B cell (primary cell): ENCODE data around the gene MR1. TPM values are rescaled to one million over a fixed set of nuclear protein-coding genes. Genes with fewer than 3 reads are reported as not detected.

Source experiments
- ATAC-seq: fragments of 200-7000 bp; cut with Tn5 transposase; one replicate; pipeline ENCODE4 v1.10.0; 2021; ENCODE audit warnings: low read depth, mild to moderate bottlenecking, moderate number of reproducible peaks, moderate library complexity
- CTCF ChIA-PET: fragments of 350-600 bp; sonication (Branson Sonifier 250); formaldehyde crosslinking; loops from one replicate; lab custom pipeline; 2021; ENCODE audit warnings: antibody characterized with exemption, inconsistent platforms; lab: Charles Lee
- POLR2A ChIA-PET: fragments of 350-600 bp; sonication (Branson Sonifier 250); formaldehyde crosslinking; loops from one replicate; lab custom pipeline; 2021; ENCODE audit warnings: antibody characterized with exemption; lab: Charles Lee
- DNase-seq: peaks from one replicate; pipeline ENCODE4 v3.0.0; 2013
- H2AFZ ChIP-seq: 2 replicates; pipeline ENCODE4 v1.6.1; 2012; ENCODE audit warnings: mild to moderate bottlenecking, low read depth, low read length; ENCODE audit not compliant: insufficient read depth, poor library complexity, severe bottlenecking
- H3K27ac ChIP-seq, 2 donors: 1 replicate in 1 of 2; 2 replicates in 1 of 2; pipeline ENCODE4 v1.5.1; 2012 to 2013; ENCODE audit warnings: low read length in 2 of 2, mild to moderate bottlenecking in 2 of 2, moderate library complexity in 1 of 2
- H3K27me3 ChIP-seq, 4 experiments: fragments of 200-600 bp in 1 of 4; sonication (generic) in 1 of 4; replicated peaks in 1 of 4; 1 replicate in 2 of 4; 2 replicates in 2 of 4; pipeline versions ENCODE4 v1.6.1 to v1.7.0; 2013 to 2016; ENCODE audit warnings: low read length in 3 of 4, mild to moderate bottlenecking in 2 of 4, mixed read lengths in 1 of 4, moderate library complexity in 1 of 4; ENCODE audit not compliant: insufficient read depth in 4 of 4, control insufficient read depth in 3 of 4; ENCODE audit errors: control extremely low read depth in 1 of 4
- H3K36me3 ChIP-seq, 2 experiments: replicated peaks in 1 of 2; 1 replicate in 1 of 2; 2 replicates in 1 of 2; pipeline versions ENCODE4 v1.6.1 to v1.7.1; 2013; ENCODE audit warnings: low read length in 1 of 2; ENCODE audit not compliant: insufficient read depth in 2 of 2, control insufficient read depth in 1 of 2; ENCODE audit errors: control extremely low read depth in 1 of 2, extremely low read depth in 1 of 2
- H3K4me1 ChIP-seq, 2 donors: fragments of 200-600 bp in 1 of 2; sonication (generic) in 1 of 2; 1 replicate in 1 of 2; 2 replicates in 1 of 2; pipeline versions ENCODE4 v1.5.1 to v1.6.1; 2013 to 2017; ENCODE audit warnings: low read length in 2 of 2; ENCODE audit not compliant: control insufficient read depth in 2 of 2, insufficient read depth in 2 of 2
- H3K4me2 ChIP-seq: replicated peaks from 2 replicates; pipeline ENCODE3; 2012; ENCODE audit warnings: mild to moderate bottlenecking, low read depth, low read length; ENCODE audit not compliant: poor library complexity, severe bottlenecking
- H3K4me3 ChIP-seq, 5 experiments: fragments of 200-600 bp in 1 of 5; sonication (generic) in 1 of 5; 1 replicate in 3 of 5; 2 replicates in 2 of 5; pipeline versions ENCODE4 v1.5.1 to v1.7.0; 2011 to 2016; ENCODE audit warnings: low read length in 4 of 5, mild to moderate bottlenecking in 4 of 5, low read depth in 2 of 5, control low read depth in 1 of 5, moderate library complexity in 1 of 5; ENCODE audit not compliant: insufficient read depth in 1 of 5; ENCODE audit errors: control extremely low read depth in 1 of 5, extremely low read depth in 1 of 5
- H3K79me2 ChIP-seq: fragments of 200-600 bp; sonication (generic); one replicate; pipeline ENCODE4 v1.6.0; 2016; ENCODE audit warnings: low read length; ENCODE audit not compliant: control insufficient read depth, insufficient read depth
- H3K9ac ChIP-seq: fragments of 200-600 bp; sonication (generic); 2 replicates; pipeline ENCODE4 v1.6.1; 2017; ENCODE audit warnings: mild to moderate bottlenecking, low read length, moderate library complexity
- H3K9me3 ChIP-seq, 3 donors: one replicate each; pipeline versions ENCODE4 v1.6.1 to v1.7.1; 2013; ENCODE audit warnings: low read length in 2 of 3; ENCODE audit not compliant: control insufficient read depth in 2 of 3, insufficient read depth in 1 of 3; ENCODE audit errors: control extremely low read depth in 1 of 3
- H4K20me1 ChIP-seq: 2 replicates; pipeline ENCODE4 v1.6.0; 2012; ENCODE audit warnings: mild to moderate bottlenecking, low read length; ENCODE audit not compliant: insufficient read depth, control insufficient read depth, poor library complexity, severe bottlenecking
- H3K27ac Mint-ChIP-seq: one replicate; pipeline ENCODE4 v1.8.0; 2021; ENCODE audit warnings: mixed read lengths
- H3K27me3 Mint-ChIP-seq: one replicate; pipeline ENCODE4 v1.8.0; 2021; ENCODE audit warnings: mixed read lengths
- H3K4me1 Mint-ChIP-seq: one replicate; pipeline ENCODE4 v1.8.0; 2021; ENCODE audit warnings: mixed read lengths
- H3K4me3 Mint-ChIP-seq: one replicate; pipeline ENCODE4 v1.8.0; 2021; ENCODE audit warnings: mixed read lengths
- H3K9me3 Mint-ChIP-seq: one replicate; pipeline ENCODE4 v1.8.0; 2022; ENCODE audit warnings: mixed read lengths; ENCODE audit not compliant: insufficient read depth
- EZH2 ChIP-seq: IDR thresholded peaks from 2 replicates; pipeline ENCODE4 v1.6.1; 2012; ENCODE audit warnings: borderline replicate concordance, low read depth, mild to moderate bottlenecking, moderate library complexity, low read length; ENCODE audit not compliant: insufficient read depth, poor library complexity, severe bottlenecking
- WGBS: methylation state at CpG from one replicate; pipeline ENCODE4 v1.1.5; 2013; ENCODE audit warnings: missing lambda C conversion rate; ENCODE audit not compliant: insufficient coverage; 5-methylcytosine and 5-hydroxymethylcytosine counted together
- intact Hi-C: fragments of 100-400 bp; cut with micrococcal nuclease; formaldehyde crosslinking; loops from one replicate; pipeline ENCODE4 v1.10.0; 2022
- polyA plus RNA-seq: library from polyadenylated mRNA; depleted of rRNA; stranded (reverse); fragments of >200 nt; gene quantifications from 2 replicates; pipeline ENCODE4 v1.2.3, GENCODE V29; 2012
- total RNA-seq, 2 donors: library from RNA; stranded (reverse); fragments of 120-200 nt in 1 of 2; gene quantifications; 1 replicate in 1 of 2; 2 replicates in 1 of 2; pipeline versions ENCODE4 v1.2.3 to v1.2.4, GENCODE V29; 2013 to 2022
- TF ChIP-seq, protein P1 (sequence below): fragments of 200-600 bp; IDR thresholded peaks from one replicate; pipeline ENCODE4 v1.8.0; 2022; ENCODE audit warnings: antibody characterized with exemption, mild to moderate bottlenecking

The MR1 gene
- total and polyA plus RNA-seq, 2 donors (not counting 1 experiment from before 2014, with no cell fraction given) = 9.5 to 28.2 TPM

DNA sequence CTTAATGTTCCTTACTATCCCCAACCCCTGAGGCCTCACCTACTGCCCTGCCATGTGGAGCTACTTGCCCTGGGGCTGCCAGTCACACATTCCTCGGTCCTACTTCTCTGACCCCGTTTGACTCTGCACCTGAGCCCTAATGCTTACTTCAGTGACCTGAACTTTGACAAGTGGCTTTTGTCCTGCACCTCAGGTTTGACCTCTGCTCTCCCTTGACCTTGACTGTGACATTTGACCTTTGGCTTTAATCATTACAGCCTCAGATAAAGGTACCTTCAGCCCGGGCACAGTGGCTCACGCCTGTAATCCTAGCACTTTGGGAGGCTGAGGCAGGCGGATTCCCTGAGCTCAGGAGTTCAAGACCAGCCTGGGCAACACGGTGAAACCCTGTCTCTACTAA lies 22.8 kb downstream of the MR1 start:
- Histone ChIP-seq H3K4me3 (no peak overlapping the region), H3K9me3 (peaks cover 0 to 8% (median 6%) of the 10 kb centered on the region in 3 donors), H3K27me3 (no peaks in the 10 kb centered on the region), H3K27ac (no peak overlapping the region), H3K9ac (no peak overlapping the region), H4K20me1 (no peaks in the 10 kb centered on the region), H2AFZ (no peak overlapping the region), H3K4me1 (peaks cover under 1 to 3% of the 10 kb centered on the region in 2 donors), H3K79me2 (no peaks in the 10 kb centered on the region), H3K36me3 (peaks cover 12 to 29% of the 10 kb centered on the region in 2 experiments), H3K4me2 (no peak overlapping the region)
- no peak for TF ChIP-seq EZH2
- TF ChIP-seq, protein P1, sequence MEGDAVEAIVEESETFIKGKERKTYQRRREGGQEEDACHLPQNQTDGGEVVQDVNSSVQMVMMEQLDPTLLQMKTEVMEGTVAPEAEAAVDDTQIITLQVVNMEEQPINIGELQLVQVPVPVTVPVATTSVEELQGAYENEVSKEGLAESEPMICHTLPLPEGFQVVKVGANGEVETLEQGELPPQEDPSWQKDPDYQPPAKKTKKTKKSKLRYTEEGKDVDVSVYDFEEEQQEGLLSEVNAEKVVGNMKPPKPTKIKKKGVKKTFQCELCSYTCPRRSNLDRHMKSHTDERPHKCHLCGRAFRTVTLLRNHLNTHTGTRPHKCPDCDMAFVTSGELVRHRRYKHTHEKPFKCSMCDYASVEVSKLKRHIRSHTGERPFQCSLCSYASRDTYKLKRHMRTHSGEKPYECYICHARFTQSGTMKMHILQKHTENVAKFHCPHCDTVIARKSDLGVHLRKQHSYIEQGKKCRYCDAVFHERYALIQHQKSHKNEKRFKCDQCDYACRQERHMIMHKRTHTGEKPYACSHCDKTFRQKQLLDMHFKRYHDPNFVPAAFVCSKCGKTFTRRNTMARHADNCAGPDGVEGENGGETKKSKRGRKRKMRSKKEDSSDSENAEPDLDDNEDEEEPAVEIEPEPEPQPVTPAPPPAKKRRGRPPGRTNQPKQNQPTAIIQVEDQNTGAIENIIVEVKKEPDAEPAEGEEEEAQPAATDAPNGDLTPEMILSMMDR = no peak
- 99% methylated on average over 4 of the region's 6 CpGs for WGBS
- no peaks in the 10 kb centered on the region for H3K27me3 Mint-ChIP-seq
- H3K9me3 Mint-ChIP-seq = peaks cover 7% of the 10 kb centered on the region
- H3K4me3 Mint-ChIP-seq = no peak overlapping the region
- intact Hi-C loops = no loop called here
- peaks cover 6% of the 10 kb centered on the region for H3K4me1 Mint-ChIP-seq
- H3K27ac Mint-ChIP-seq = no peak overlapping the region
- ChIA-PET CTCF (interaction anchor here (0.9 kb wide), 1 partner anchor 28 kb away, joined by 3 read pairs; no protein-coding TSS in a partner anchor), POLR2A (no interaction called here)
- ATAC-seq = no peak
- no peak for DNase-seq

DNA sequence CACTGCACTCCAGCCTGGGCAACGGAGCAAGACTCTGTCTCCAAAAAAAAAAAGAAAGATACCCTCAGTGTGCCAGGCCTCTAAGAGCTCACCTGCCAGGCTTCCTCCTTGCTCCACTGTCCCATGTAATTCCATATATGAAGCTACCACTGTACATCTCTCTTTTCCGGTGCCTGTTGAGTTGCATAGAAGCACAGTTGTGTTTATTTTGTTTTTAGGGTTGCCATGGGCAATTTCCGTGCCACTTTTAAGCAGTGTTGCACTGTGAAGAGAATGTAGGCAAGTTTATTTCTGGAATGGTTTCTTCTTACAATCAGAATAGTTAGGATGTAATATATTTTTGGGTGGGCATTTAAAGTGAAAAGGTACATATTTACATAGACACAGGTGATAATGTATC lies 23.3 kb downstream of the MR1 start:
- 50% methylated on average over 2 of the region's 3 CpGs for WGBS
- Mint-ChIP-seq H3K27ac (no peak overlapping the region), H3K4me1 (peaks cover 11% of the 10 kb centered on the region), H3K4me3 (no peak overlapping the region), H3K9me3 (peaks cover 7% of the 10 kb centered on the region), H3K27me3 (no peaks in the 10 kb centered on the region)
- Histone ChIP-seq H3K9me3 (peaks cover 0 to 8% (median 6%) of the 10 kb centered on the region in 3 donors), H2AFZ (no peak overlapping the region), H3K36me3 (peaks cover 7 to 29% of the 10 kb centered on the region in 2 experiments), H3K4me2 (no peak overlapping the region), H3K79me2 (no peaks in the 10 kb centered on the region), H3K27me3 (no peaks in the 10 kb centered on the region), H3K9ac (no peak overlapping the region), H3K4me3 (no peak overlapping the region), H4K20me1 (no peaks in the 10 kb centered on the region), H3K27ac (no peak overlapping the region), H3K4me1 (peaks cover 6 to 8% of the 10 kb centered on the region in 2 donors)
- ChIA-PET POLR2A (no interaction called here), CTCF (interaction anchor here (0.9 kb wide), 1 partner anchor 27 kb away, joined by 3 read pairs; no protein-coding TSS in a partner anchor)
- intact Hi-C loops = no loop called here
- ATAC-seq (no peak), DNase-seq (no peak)
- no peak for TF ChIP-seq EZH2
- TF ChIP-seq, protein P1 = no peak
